ENCODE measurements around the gene RYR2.

GRCh38 chr1:237525102-237525501 lies 483.1 kb downstream of the RYR2 start:
- TF ChIP-seq CTCF (IDR thresholded peaks at IDR 0.05) (no peak), POLR2A (IDR thresholded peaks at IDR 0.05) (no peak)

Measured in esophagus squamous epithelium (tissue), 4 donors.